OCI-LY3 (cell line): ENCODE results near the gene MRTFA.

Source experiments
- CTCF ChIP-seq: fragments of 200-600, 300-600 bp; sonication (generic); IDR thresholded peaks from 2 replicates; pipeline ENCODE4 v1.5.1; 2014; ENCODE audit warnings: antibody characterized with exemption, low read length, low read depth
- EZH2phosphoT487 ChIP-seq: fragments of 200-600 bp; shearing (Covaris generic); IDR thresholded peaks from 2 replicates; pipeline ENCODE4 v1.6.1; 2018; ENCODE audit warnings: antibody characterized with exemption, mixed run types, low read depth

- TF ChIP-seq EZH2phosphoT487 = no peak
- TF ChIP-seq CTCF = no peak
These were observed 116.6 kb downstream of the MRTFA start for GRCh38 chr22:40519948-40520331.
